Measurements from ENCODE around the gene GRIN3B.

The GRIN3B gene

GRCh38 chr19:1039646-1040475 lies 39.6 kb downstream of the GRIN3B start, which contains the start of gene ABCA7:
Gene ABCA7 (plus strand): TSS chr19:1040107. CDS start chr19:1041362, 1,255 bp downstream.
- peak within 1 kb of the TSS; percentile 53 for H3K4me3 ChIP-seq (ENCODE audit: low read depth, low read length)

DNA sequence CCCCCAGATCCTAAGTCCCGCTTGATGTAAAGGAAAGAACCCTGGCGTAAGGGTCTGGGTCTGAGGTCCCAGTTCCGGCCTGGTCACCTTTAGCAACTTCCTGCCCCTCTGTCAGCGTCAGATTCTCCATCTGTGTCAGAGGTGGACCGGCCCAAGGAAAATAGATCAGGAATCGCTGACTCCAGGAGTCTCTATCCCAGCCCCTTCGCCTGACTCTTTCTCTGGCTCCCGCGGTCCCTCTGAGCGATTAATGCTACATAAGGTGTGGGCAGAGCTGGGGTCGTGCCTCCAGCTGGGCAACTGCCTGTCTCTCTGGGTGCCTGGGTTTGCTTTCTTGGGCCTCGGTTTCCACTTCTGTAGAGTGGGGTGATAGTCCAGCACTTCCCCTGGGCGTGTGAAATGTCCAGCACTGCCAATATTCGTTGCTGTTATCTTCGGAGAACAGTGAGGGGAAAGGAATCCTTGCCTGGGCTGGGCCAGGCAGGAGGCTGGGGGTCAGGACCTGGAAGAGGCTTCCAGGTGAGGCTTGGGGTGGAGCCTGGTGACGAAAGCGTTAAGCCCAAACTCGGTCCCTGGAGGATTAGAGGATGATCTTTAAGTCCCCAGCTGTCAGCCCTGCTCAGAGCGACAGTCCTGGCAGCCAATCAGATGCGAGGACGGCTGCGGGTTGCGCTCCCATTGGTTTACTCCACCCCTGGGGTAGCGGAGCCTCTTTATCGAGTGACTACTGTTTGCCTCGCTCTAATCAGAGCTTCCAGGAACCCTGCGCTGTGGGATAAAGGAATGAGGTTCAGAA lies 40.5 kb downstream of the GRIN3B start:
- peak overlapping the region; percentile 53 for H3K4me3 ChIP-seq (ENCODE audit: low read depth, low read length)

DNA sequence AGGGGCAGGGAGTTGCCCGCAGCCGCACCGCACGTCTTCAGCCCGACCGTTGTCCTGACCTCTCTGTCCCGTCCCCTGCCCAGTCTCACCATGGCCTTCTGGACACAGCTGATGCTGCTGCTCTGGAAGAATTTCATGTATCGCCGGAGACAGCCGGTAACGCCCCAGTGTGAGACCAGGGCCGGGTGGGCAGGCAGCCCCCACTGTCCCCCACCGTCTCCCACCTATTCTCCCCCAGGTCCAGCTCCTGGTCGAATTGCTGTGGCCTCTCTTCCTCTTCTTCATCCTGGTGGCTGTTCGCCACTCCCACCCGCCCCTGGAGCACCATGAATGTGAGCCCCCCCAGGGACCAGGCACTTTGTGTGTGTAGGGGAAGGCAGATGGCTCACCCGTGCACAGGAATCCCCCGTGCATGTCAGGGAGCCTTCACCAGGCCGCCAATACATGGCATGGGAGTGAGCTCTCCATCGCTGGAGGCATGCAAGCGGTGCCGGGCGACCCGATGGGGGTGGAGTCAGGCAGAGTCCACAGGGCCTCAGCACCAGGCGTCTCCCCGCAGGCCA lies 41.1 kb downstream of the GRIN3B start:
- H3K4me3 ChIP-seq (ENCODE audit: low read depth, low read length): no peak overlapping the region

GRCh38 chr19:1041835-1042685 lies 41.8 kb downstream of the GRIN3B start:
- no peak overlapping the region for H3K4me3 ChIP-seq (ENCODE audit: low read depth, low read length)

DNA sequence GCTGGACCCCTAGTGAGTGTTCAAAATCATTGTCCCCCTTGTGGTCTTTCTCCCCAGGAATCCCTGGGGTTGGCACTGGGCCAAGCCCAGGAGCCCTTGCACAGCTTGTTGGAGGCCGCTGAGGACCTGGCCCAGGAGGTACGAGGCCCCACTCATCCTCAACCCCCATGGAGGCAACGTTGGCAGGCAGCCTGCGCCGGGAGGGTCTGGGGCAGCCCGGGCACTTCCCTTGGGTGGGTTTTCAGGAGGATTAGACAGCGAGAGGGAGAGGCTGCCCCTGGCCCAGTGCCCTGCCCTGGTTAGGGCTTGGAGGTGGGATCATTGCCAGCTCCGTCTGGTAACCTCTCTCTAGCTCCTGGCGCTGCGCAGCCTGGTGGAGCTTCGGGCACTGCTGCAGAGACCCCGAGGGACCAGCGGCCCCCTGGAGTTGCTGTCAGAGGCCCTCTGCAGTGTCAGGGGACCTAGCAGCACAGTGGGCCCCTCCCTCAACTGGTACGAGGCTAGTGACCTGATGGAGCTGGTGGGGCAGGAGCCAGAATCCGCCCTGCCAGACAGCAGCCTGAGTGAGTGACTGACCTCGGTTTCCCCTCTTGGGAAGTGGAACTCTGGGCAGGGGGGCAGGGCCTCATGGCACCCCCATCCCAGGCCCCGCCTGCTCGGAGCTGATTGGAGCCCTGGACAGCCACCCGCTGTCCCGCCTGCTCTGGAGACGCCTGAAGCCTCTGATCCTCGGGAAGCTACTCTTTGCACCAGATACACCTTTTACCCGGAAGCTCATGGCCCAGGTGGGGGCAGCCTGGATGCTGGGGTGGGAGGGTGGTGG lies 42.7 kb downstream of the GRIN3B start:
- no peak overlapping the region for H3K4me3 ChIP-seq (ENCODE audit: low read depth, low read length)

DNA sequence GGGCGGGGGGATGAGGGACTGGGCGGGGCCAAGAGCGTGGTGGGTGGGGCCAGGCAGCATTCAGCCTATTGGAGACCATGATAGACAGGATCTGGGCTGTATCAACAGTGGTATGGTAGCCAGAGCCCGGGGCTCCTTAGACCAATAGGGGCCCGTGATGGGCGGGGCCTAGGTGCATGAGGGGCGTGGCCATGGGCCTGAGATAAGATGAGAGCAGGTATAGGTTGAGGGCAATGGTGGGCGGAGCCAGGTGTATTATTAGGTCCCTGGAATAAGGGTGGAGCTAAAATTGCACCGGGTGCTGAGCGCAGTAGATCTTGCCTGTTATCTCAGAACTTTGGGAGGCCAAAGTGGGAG lies 45.0 kb downstream of the GRIN3B start:
- no peak overlapping the region for H3K4me3 ChIP-seq (ENCODE audit: low read depth, low read length)

- H3K4me3 ChIP-seq (ENCODE audit: low read depth, low read length): no peak overlapping the region
Observed at GRCh38 chr19:1046117-1046626, 46.0 kb downstream of the GRIN3B start.

DNA sequence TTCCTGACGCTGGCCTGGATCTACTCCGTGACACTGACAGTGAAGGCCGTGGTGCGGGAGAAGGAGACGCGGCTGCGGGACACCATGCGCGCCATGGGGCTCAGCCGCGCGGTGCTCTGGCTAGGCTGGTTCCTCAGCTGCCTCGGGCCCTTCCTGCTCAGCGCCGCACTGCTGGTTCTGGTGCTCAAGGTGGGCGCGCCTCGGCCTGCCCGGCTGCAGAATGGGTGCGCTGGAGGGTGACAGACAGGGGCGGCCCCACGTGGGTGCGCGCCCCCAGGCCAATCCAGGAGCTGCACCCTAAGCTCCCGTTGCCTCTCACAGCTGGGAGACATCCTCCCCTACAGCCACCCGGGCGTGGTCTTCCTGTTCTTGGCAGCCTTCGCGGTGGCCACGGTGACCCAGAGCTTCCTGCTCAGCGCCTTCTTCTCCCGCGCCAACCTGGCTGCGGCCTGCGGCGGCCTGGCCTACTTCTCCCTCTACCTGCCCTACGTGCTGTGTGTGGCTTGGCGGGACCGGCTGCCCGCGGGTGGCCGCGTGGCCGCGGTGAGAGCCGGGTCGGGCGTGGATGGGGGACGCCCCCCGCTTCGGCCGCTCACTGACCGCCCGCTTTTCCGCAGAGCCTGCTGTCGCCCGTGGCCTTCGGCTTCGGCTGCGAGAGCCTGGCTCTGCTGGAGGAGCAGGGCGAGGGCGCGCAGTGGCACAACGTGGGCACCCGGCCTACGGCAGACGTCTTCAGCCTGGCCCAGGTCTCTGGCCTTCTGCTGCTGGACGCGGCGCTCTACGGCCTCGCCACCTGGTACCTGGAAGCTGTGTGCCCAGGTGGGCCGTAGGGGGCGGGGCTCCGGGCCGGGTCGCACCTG lies 46.8 kb downstream of the GRIN3B start:
- no peak overlapping the region for H3K4me3 ChIP-seq (ENCODE audit: low read depth, low read length)

GRCh38 chr19:1047696-1048147 lies 47.5 kb downstream of the GRIN3B start:
- no peak overlapping the region for H3K4me3 ChIP-seq (ENCODE audit: low read depth, low read length)

DNA sequence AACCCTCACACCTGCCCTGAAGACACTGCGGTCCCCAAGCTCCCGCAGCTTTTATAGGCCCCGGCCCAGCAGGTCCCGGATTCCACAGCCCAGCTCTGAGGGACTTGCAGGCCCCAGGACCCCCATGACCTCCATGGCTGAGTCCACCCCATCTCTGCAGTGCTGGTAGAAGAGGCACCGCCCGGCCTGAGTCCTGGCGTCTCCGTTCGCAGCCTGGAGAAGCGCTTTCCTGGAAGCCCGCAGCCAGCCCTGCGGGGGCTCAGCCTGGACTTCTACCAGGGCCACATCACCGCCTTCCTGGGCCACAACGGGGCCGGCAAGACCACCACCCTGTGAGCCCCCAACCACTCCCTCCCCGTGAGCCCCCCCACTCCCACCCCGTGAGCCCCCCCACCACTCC lies 48.9 kb downstream of the GRIN3B start:
- no peak overlapping the region for H3K4me3 ChIP-seq (ENCODE audit: low read depth, low read length)

DNA sequence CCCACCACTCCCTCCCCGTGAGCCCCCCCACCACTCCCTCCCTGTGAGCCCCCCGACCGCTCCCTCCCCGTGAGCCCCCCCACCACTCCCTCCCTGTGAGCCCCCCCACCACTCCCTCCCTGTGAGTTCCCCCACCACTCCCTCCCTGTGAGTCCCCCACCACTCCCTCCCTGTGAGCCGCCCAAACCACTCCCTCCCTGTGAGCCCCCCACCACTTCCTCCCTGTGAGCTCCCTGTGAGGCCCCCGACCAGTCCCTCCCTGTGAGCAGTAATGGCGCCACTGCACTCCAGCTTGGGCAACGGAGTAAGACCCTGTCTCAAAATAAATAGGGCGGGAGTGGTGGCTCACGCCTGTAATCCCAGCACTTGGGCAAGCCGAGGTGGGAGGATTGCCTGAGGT lies 49.6 kb downstream of the GRIN3B start:
- H3K4me3 ChIP-seq (ENCODE audit: low read depth, low read length): no peak overlapping the region

- no peak overlapping the region for H3K4me3 ChIP-seq (ENCODE audit: low read depth, low read length)
Observed at GRCh38 chr19:1050989-1051788, 51.0 kb downstream of the GRIN3B start.

DNA sequence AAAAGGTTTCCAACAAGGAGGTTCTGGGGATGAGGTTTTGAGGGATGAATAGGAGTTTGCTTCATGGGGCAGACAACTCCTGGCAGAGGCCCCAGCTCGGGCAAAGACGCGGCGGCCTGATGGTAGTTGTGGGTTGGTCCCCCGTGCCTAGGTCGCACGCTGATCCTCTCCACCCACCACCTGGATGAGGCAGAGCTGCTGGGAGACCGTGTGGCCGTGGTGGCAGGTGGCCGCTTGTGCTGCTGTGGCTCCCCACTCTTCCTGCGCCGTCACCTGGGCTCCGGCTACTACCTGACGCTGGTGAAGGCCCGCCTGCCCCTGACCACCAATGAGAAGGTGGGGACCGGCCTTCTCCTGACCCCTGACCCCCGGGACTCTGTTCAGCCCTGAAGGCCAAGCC lies 51.6 kb downstream of the GRIN3B start:
- no peak overlapping the region for H3K4me3 ChIP-seq (ENCODE audit: low read depth, low read length)

GRCh38 chr19:1052349-1052975 lies 52.2 kb downstream of the GRIN3B start:
- no peak overlapping the region for H3K4me3 ChIP-seq (ENCODE audit: low read depth, low read length)

DNA sequence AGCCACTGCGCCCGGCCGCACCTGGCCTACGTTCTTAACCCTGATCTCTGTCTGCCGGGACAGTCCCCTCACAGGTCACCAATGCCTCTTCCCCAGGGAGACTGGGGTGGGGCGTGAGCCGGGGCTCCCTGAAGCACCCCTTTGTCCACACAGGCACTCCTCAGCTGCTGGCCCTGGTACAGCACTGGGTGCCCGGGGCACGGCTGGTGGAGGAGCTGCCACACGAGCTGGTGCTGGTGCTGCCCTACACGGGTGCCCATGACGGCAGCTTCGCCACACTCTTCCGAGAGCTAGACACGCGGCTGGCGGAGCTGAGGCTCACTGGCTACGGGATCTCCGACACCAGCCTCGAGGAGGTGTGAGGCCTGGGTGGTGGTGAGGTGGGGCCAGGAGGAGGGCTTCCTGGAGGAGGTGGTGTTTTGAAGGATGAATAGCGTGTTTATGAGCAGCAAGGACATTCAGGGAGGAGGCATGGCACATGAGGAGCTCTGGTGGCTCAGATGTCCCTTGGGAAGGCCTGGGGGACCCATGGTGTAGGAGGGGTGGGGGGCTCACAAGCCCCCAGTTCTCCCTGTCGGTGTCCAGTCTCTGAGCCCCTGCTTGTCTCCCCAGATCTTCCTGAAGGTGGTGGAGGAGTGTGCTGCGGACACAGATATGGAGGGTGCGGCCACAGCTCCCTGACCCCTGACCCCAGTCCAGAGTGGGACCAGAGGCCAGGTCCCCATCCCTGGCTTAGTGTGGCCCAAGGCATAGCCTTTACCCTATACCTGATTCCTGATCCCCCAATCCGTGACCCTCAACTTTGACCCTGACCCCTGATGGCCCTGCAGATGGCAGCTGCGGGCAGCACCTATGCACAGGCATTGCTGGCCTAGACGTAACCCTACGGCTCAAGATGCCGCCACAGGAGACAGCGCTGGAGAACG lies 53.2 kb downstream of the GRIN3B start:
- no peak overlapping the region for H3K4me3 ChIP-seq (ENCODE audit: low read depth, low read length)
